Stimulated activated CD8-positive, alpha-beta memory T cell treated with anti-CD3 and anti-CD28 coated beads, Interleukin-15, amount 100 ng/mL, for 48 hours (primary cell): ENCODE data around the gene NOP14.
"Not testable (repeated sequence)": the region's sequence is repeated elsewhere in the genome, so short reads cannot be mapped to it uniquely, and the experiment has no call there.

Experiments
- DNase-seq, 2 donors: peaks; one replicate each; pipeline ENCODE4 v3.0.0-alpha.2; 2020; ENCODE audit warnings: low read depth in 2 of 2

The NOP14 gene

GRCh38 chr4:2961811-2962441 is 1.3 kb downstream of the NOP14 start:
- DNase-seq = peak; percentile 61 to 78

DNA sequence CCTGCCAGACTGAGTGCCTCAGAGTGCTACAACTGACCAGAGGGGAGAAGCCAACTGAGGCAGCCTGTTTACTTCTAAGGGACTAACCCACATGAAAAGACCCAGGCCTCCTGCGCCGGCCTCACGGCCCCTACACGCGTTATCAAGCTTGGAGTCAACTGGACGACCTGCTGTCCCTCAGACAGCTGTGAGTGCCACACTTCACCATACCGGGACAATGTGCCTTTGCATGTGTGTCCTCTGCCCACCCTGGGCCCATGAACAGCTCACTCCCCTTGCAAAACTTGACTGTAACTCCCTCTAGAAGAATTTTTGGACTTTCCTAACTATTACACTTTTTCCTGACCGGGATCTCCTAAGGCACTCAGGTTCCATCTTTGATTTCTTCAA is 1.8 kb downstream of the NOP14 start:
- DNase-seq = no peak

- not testable (repeated sequence) for DNase-seq
Measured at GRCh38 chr4:2960450-2960849, 2.8 kb downstream of the NOP14 start.

GRCh38 chr4:2958446-2958845 is 4.8 kb downstream of the NOP14 start:
- DNase-seq = no peak

DNA sequence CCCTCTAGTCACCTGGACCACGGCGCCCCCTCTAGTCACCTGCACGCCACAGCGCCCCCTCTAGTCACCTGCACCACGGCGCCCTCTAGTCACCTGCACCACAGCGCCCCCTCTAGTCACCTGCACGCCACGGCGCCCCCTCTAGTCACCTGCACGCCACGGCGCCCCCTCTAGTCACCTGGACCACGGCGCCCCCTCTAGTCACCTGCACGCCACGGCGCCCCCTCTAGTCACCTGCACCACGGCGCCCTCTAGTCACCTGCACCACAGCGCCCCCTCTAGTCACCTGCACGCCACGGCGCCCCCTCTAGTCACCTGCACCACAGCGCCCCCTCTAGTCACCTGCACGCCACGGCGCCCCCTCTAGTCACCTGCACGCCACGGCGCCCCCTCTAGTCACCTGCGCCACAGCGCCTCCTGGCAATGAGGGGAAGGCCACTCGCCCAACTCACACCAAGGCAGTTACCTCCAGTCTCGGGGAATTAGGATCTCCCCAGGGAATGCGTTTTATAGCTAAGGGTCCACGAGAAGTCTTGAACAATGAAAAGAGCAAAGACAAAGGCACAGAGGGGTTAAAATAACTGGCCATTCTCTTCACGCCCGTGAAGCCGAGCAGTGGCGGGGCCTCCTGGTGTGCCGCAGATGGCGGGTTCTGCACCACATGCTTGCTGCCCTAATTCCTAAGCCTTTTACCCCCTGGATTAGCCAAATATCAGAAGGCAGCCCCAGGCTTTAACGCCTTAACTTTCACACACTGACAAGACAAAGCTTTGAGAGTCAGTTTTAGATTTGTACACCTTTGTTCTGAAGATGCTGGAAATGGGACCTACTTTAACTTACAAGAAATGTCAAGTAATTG is 7.8 kb downstream of the NOP14 start:
- not testable (repeated sequence) for DNase-seq

GRCh38 chr4:2954358-2955185 is 8.6 kb downstream of the NOP14 start:
- DNase-seq = peak; percentile 82 to 86

DNA sequence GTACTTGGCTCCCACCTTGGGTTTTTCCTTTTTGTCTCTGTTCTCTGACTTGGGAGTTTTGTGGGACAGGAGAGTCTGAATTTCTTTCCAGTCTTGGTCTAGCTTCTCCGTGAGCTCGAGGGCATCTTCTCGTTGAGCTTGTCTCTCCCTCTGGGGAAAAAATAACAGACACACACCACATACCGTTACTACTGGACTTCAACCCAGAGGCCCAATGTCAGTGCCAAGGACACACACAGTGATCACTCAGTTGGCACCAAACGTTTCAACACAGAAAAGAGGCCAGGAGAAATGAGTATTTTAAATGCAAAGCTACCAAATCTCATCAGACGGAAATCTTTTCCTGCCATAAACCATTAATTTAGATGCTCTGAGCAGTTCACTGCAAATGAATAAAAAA is 9.7 kb downstream of the NOP14 start:
- no peak for DNase-seq

DNA sequence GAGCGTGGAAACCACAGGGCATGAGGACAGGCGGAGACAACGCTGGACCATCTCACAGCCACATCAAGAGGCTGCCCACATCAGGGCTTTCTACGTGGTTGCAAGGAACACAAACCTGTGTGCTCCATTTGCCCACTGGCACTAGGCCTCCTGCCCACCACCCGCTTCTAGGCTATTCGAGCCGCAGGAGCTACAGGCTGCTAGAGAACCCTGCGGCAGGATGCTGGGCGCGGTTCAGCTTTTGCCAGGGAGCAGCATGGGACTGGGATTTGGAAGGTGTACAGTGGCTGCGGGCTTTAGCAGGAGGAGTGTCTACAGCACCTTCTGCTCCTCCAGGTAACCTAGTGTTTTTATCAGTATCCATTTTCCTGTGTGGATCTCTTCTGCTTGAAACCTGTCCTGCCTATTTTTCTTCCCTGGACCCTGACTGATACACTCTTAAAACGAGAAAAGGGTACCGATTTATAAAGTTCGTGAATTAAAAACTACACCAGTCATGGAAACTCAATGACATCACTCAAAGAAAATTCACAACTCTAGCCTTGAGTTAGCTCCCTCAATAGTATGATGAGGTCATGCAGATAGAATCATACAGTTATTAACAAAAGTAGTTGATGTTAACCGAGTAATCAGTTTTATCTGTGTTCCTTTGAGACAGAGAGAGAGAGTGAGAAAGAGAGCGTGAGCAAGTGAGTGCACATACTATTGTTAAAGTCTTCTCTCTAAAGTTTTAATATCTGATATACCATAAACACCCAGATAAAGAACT is 12.8 kb downstream of the NOP14 start:
- no peak for DNase-seq

GRCh38 chr4:2949782-2950125 is 13.5 kb downstream of the NOP14 start:
- DNase-seq = no peak

GRCh38 chr4:2948895-2949781 is 14.1 kb downstream of the NOP14 start:
- no peak for DNase-seq

GRCh38 chr4:2947926-2948325 is 15.3 kb downstream of the NOP14 start:
- no peak for DNase-seq

DNA sequence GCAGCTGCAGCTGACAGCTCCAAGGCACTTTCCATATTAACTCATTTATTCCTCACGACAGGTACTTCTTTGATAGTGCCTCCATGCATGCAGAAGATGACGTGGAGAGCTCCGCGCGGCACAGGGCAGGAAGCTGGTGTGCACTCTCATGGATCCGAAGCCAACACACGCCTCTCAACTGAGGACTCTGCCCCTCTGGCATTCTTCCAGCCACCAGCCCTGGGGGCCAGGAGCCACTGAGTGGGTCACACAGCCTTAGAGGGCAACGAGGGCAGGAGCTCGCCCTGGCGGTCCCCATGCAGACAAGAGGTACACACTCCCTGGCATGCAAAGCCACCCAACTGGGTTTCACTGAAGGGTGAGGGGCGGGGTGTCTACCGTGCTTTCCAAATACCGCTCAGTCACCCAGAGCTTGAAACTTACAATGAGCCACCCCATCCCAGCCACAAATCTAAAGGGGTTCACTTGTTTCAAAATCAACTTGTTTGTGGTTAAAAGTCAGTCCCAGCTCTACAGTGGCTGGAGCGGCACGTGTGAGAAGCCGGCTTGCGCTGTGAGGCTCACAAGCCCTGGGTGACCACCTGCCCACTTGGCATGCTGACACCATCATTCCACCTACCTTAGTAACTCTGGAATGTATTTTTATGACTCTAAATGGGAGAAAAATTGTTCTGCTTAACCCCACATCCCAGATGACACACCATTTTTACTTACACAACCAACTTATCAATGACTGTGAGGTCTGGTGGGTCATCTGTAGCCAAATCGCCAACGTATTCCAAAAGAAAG is 16.2 kb downstream of the NOP14 start:
- DNase-seq = no peak

DNA sequence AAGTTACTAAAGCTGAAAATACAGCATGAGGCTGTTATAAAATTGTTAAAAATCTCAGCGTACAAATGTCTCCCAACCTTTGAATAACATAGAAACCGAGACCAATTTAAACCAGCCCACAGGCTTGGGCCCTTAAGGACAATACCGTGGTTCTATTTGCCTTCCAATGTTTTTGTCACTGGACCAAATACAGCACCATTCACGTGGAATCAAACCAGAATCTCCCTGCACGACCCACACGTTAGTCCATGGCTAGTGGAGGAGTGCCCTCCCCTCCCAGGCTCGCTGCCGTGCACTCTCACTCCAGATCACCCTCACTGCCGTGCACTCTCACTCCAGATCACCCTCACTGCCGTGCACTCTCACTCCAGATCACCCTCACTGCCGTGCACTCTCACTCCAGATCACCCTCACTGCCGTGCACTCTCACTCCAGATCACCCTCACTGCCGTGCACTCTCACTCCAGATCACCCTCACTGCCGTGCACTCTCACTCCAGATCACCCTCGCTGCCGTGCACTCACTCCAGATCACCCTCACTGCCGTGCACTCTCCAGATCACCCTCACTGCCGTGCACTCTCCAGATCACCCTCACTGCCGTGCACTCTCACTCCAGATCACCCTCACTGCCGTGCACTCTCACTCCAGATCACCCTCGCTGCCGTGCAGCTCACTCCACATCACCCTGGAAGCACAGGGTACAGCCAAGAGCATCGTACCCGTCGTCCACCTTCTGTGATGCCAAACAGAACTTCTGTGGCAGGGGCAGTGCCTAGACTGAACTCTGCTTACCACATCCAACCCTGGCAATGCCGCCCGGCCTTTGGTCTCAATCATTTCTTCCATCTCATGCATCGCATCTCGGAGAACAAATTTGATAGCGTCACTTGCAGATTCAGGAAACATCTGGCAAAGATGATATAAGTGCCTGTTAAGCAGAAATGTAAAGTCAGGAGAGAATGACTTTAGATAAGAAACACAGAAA is 17.3 kb downstream of the NOP14 start:
- DNase-seq = not testable (repeated sequence)

- no peak for DNase-seq
Measured at GRCh38 chr4:2944586-2945526, 18.4 kb downstream of the NOP14 start.

DNA sequence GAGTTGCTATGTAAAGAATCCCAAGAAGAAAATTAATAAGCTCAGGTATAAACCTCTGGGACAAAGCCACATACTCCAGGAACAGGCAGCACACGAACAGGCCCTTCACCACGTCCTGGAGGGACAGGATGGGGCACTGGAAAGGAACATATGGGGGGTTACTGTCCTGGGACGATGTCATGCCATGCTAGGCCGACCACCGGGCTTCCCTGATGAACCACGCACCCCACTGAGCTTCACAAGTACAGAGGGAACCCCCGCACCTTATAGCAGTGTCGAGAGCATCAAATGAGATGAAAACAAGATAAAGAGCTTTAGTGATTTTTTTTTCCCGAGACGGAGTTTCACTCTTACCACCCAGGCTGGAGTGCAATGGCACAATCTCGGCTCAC is 19.1 kb downstream of the NOP14 start:
- no peak for DNase-seq

- DNase-seq = no peak
Measured at GRCh38 chr4:2943364-2944090, 19.7 kb downstream of the NOP14 start.
